ENCODE results near the gene KLF7. TPM values are rescaled to one million over a fixed set of nuclear protein-coding genes. Genes with fewer than 3 reads are reported as not detected.
A peak's percentile ranks its signal among the peaks of the same experiment; 100 is the strongest.

The KLF7 gene
- total and polyA plus RNA-seq, 2 donors = 8.5 to 11.0 TPM

GRCh38 chr2:207155516-207156444 lies 10.0 kb downstream of the KLF7 start:
- H3K9me3 ChIP-seq (ENCODE audit: control insufficient read depth in 2 of 2, insufficient read depth in 1 of 2, low read length in 1 of 2) = no peaks in the 10 kb centered on the region
- peak overlapping the region; percentile 39 to 62 for H3K27ac ChIP-seq (ENCODE audit: low read depth in 1 of 2, low read length in 1 of 2)
- no peaks in the 10 kb centered on the region for H3K27me3 ChIP-seq (ENCODE audit: control insufficient read depth in 2 of 2, insufficient read depth in 1 of 2, low read length in 1 of 2)
- no peak overlapping the region for H3K4me3 ChIP-seq (ENCODE audit: low read length in 2 of 2)
- WGBS = 52% methylated on average over 11 of the region's 11 CpGs
- peaks cover 0 to 5% of the 10 kb centered on the region in 2 donors for H3K36me3 ChIP-seq (ENCODE audit: control insufficient read depth in 2 of 2, insufficient read depth in 2 of 2, low read length in 1 of 2)
- peaks cover 51 to 52% of the 10 kb centered on the region in 2 donors for H3K4me1 ChIP-seq (ENCODE audit: control insufficient read depth in 2 of 2, insufficient read depth in 2 of 2, low read length in 2 of 2)
- DNase-seq (ENCODE audit: low read depth in 6 of 9, low spot score in 9 of 9) = peak in 2 of 9 donors; percentile 33 to 72

GRCh38 chr2:207154556-207155510 lies 10.9 kb downstream of the KLF7 start:
- no peak for DNase-seq (ENCODE audit: low read depth in 6 of 9, low spot score in 9 of 9)
- 97% methylated on average over 4 of the region's 4 CpGs for WGBS
- peaks cover 0 to 5% of the 10 kb centered on the region in 2 donors for H3K36me3 ChIP-seq (ENCODE audit: control insufficient read depth in 2 of 2, insufficient read depth in 2 of 2, low read length in 1 of 2)
- no peaks in the 10 kb centered on the region for H3K9me3 ChIP-seq (ENCODE audit: control insufficient read depth in 2 of 2, insufficient read depth in 1 of 2, low read length in 1 of 2)
- H3K4me3 ChIP-seq (ENCODE audit: low read length in 2 of 2) = no peak overlapping the region
- H3K4me1 ChIP-seq (ENCODE audit: control insufficient read depth in 2 of 2, insufficient read depth in 2 of 2, low read length in 2 of 2) = peaks cover 51 to 57% of the 10 kb centered on the region in 2 donors
- H3K27ac ChIP-seq (ENCODE audit: low read depth in 1 of 2, low read length in 1 of 2) = peak overlapping the region in 1 of 2 donors; percentile 39
- no peaks in the 10 kb centered on the region for H3K27me3 ChIP-seq (ENCODE audit: control insufficient read depth in 2 of 2, insufficient read depth in 1 of 2, low read length in 1 of 2)

GRCh38 chr2:207153266-207153975 lies 12.3 kb downstream of the KLF7 start:
- WGBS = 86% methylated on average over 1 of the region's 1 CpG
- Histone ChIP-seq H3K9me3 (ENCODE audit: control insufficient read depth in 2 of 2, insufficient read depth in 1 of 2, low read length in 1 of 2) (no peaks in the 10 kb centered on the region), H3K4me3 (ENCODE audit: low read length in 2 of 2) (no peak overlapping the region), H3K4me1 (ENCODE audit: control insufficient read depth in 2 of 2, insufficient read depth in 2 of 2, low read length in 2 of 2) (peaks cover 47 to 65% of the 10 kb centered on the region in 2 donors), H3K27ac (ENCODE audit: low read depth in 1 of 2, low read length in 1 of 2) (peak overlapping the region in 1 of 2 donors; percentile 56), H3K27me3 (ENCODE audit: control insufficient read depth in 2 of 2, insufficient read depth in 1 of 2, low read length in 1 of 2) (no peaks in the 10 kb centered on the region), H3K36me3 (ENCODE audit: control insufficient read depth in 2 of 2, insufficient read depth in 2 of 2, low read length in 1 of 2) (peaks cover 0 to 10% of the 10 kb centered on the region in 2 donors)
- no peak for DNase-seq (ENCODE audit: low read depth in 6 of 9, low spot score in 9 of 9)

GRCh38 chr2:207151048-207151447 lies 14.7 kb downstream of the KLF7 start:
- Histone ChIP-seq H3K36me3 (ENCODE audit: control insufficient read depth in 2 of 2, insufficient read depth in 2 of 2, low read length in 1 of 2) (peaks cover 9 to 20% of the 10 kb centered on the region in 2 donors), H3K27ac (ENCODE audit: low read depth in 1 of 2, low read length in 1 of 2) (peak overlapping the region in 1 of 2 donors; percentile 38), H3K27me3 (ENCODE audit: control insufficient read depth in 2 of 2, insufficient read depth in 1 of 2, low read length in 1 of 2) (no peaks in the 10 kb centered on the region), H3K4me3 (ENCODE audit: low read length in 2 of 2) (no peak overlapping the region), H3K9me3 (ENCODE audit: control insufficient read depth in 2 of 2, insufficient read depth in 1 of 2, low read length in 1 of 2) (no peaks in the 10 kb centered on the region), H3K4me1 (ENCODE audit: control insufficient read depth in 2 of 2, insufficient read depth in 2 of 2, low read length in 2 of 2) (peaks cover 32 to 59% of the 10 kb centered on the region in 2 donors)
- DNase-seq (ENCODE audit: low read depth in 6 of 9, low spot score in 9 of 9) = no peak
- WGBS = 70% methylated on average over 6 of the region's 6 CpGs

DNA sequence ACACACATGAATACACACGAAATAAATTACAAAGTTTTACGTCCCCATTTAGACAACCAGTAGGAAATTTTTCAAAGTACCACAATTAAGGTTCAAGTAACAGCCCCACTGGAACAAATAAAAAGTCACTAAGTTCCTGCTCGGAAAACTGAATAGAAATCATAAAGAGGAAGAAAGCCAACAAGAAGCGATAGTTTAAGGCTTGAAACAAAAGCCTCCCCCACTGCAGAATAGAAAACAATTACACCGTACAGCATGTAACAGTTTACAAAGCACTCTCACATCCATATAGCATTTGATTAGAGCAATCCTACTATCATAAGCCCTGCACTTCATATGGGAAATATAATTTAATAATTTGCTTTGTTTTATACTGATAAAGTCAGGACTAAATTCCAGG lies 15.5 kb downstream of the KLF7 start:
- Histone ChIP-seq H3K4me1 (ENCODE audit: control insufficient read depth in 2 of 2, insufficient read depth in 2 of 2, low read length in 2 of 2) (peaks cover 24 to 51% of the 10 kb centered on the region in 2 donors), H3K27me3 (ENCODE audit: control insufficient read depth in 2 of 2, insufficient read depth in 1 of 2, low read length in 1 of 2) (no peaks in the 10 kb centered on the region), H3K36me3 (ENCODE audit: control insufficient read depth in 2 of 2, insufficient read depth in 2 of 2, low read length in 1 of 2) (peaks cover 11 to 27% of the 10 kb centered on the region in 2 donors), H3K4me3 (ENCODE audit: low read length in 2 of 2) (no peak overlapping the region), H3K27ac (ENCODE audit: low read depth in 1 of 2, low read length in 1 of 2) (no peak overlapping the region), H3K9me3 (ENCODE audit: control insufficient read depth in 2 of 2, insufficient read depth in 1 of 2, low read length in 1 of 2) (no peaks in the 10 kb centered on the region)
- WGBS = 44% methylated on average over 5 of the region's 5 CpGs
- DNase-seq (ENCODE audit: low read depth in 6 of 9, low spot score in 9 of 9) = no peak

- Histone ChIP-seq H3K9me3 (ENCODE audit: control insufficient read depth in 2 of 2, insufficient read depth in 1 of 2, low read length in 1 of 2) (no peaks in the 10 kb centered on the region), H3K36me3 (ENCODE audit: control insufficient read depth in 2 of 2, insufficient read depth in 2 of 2, low read length in 1 of 2) (peaks cover 11 to 27% of the 10 kb centered on the region in 2 donors), H3K4me3 (ENCODE audit: low read length in 2 of 2) (no peak overlapping the region), H3K27ac (ENCODE audit: low read depth in 1 of 2, low read length in 1 of 2) (no peak overlapping the region), H3K4me1 (ENCODE audit: control insufficient read depth in 2 of 2, insufficient read depth in 2 of 2, low read length in 2 of 2) (peaks cover 21 to 48% of the 10 kb centered on the region in 2 donors), H3K27me3 (ENCODE audit: control insufficient read depth in 2 of 2, insufficient read depth in 1 of 2, low read length in 1 of 2) (no peaks in the 10 kb centered on the region)
- DNase-seq (ENCODE audit: low read depth in 6 of 9, low spot score in 9 of 9) = no peak
- WGBS = 79% methylated on average over 7 of the region's 7 CpGs
These were observed 16.2 kb downstream of the KLF7 start for GRCh38 chr2:207149249-207150213.

- H3K27ac ChIP-seq (ENCODE audit: low read depth in 1 of 2, low read length in 1 of 2) = no peak overlapping the region
- no peaks in the 10 kb centered on the region for H3K27me3 ChIP-seq (ENCODE audit: control insufficient read depth in 2 of 2, insufficient read depth in 1 of 2, low read length in 1 of 2)
- H3K9me3 ChIP-seq (ENCODE audit: control insufficient read depth in 2 of 2, insufficient read depth in 1 of 2, low read length in 1 of 2) = no peaks in the 10 kb centered on the region
- H3K4me3 ChIP-seq (ENCODE audit: low read length in 2 of 2) = no peak overlapping the region
- H3K36me3 ChIP-seq (ENCODE audit: control insufficient read depth in 2 of 2, insufficient read depth in 2 of 2, low read length in 1 of 2) = peaks cover 11 to 27% of the 10 kb centered on the region in 2 donors
- no peak for DNase-seq (ENCODE audit: low read depth in 6 of 9, low spot score in 9 of 9)
- peaks cover 21 to 50% of the 10 kb centered on the region in 2 donors for H3K4me1 ChIP-seq (ENCODE audit: control insufficient read depth in 2 of 2, insufficient read depth in 2 of 2, low read length in 2 of 2)
- 97% methylated on average over 2 of the region's 2 CpGs for WGBS
These were observed 17.7 kb downstream of the KLF7 start for GRCh38 chr2:207148020-207148419.
